Vagina (tissue), 2 donors: ENCODE measurements around the gene FBXO28. TPM values are rescaled to one million over a fixed set of nuclear protein-coding genes. Genes with fewer than 3 reads are reported as not detected.

ENCODE experiments used
- DNase-seq, 2 donors: peaks; one replicate each; pipeline ENCODE4 v3.0.0-alpha.2; 2017; ENCODE audit errors: extremely low spot score in 2 of 2
- H3K27ac ChIP-seq: fragments of 200-600 bp; sonication (generic); one replicate; pipeline ENCODE4 v1.5.1; 2019
- H3K27me3 ChIP-seq: fragments of 200-600 bp; sonication (generic); one replicate; pipeline ENCODE4 v1.5.1; 2019
- H3K36me3 ChIP-seq, 2 donors: fragments of 200-600 bp; sonication (generic); one replicate each; pipeline ENCODE4 v1.5.1; 2017 to 2019
- H3K4me1 ChIP-seq: fragments of 200-600 bp; sonication (generic); one replicate; pipeline ENCODE4 v1.5.1; 2019
- H3K4me3 ChIP-seq, 2 donors: fragments of 200-600 bp; sonication (generic); 1 replicate in 1 of 2; 2 replicates in 1 of 2; pipeline ENCODE4 v1.5.1; 2016 to 2019
- H3K9me3 ChIP-seq: fragments of 200-600 bp; sonication (generic); one replicate; pipeline ENCODE4 v1.5.1; 2019
- POLR2A ChIP-seq, 2 donors: fragments of 450-650 bp; IDR thresholded peaks; one replicate each; pipeline ENCODE4 v1.6.1; 2017; ENCODE audit warnings: antibody characterized with exemption in 2 of 2, mild to moderate bottlenecking in 2 of 2, moderate library complexity in 2 of 2
- POLR2AphosphoS5 ChIP-seq, 2 donors: sonication (generic); formaldehyde crosslinking; IDR thresholded peaks; one replicate each; pipeline ENCODE4 v1.9.0; 2017; ENCODE audit warnings: antibody characterized with exemption in 2 of 2, mild to moderate bottlenecking in 2 of 2, low read depth in 1 of 2; ENCODE audit not compliant: insufficient read depth in 1 of 2
- intact Hi-C: fragments of 100-400 bp; cut with DNase I; formaldehyde crosslinking; loops from one replicate; pipeline ENCODE4 v1.15.1; 2023
- total RNA-seq: library from RNA; depleted of rRNA; stranded (reverse); fragments of >200 nt; gene quantifications from one replicate; pipeline ENCODE4 v1.2.3, GENCODE V29; 2016
- TF ChIP-seq, protein P1 (sequence below), 3 experiments: fragments of 450-650 bp in 2 of 3; fragments of 200-600 bp in 1 of 3; sonication (generic) in 1 of 3; IDR thresholded peaks; one replicate each; pipeline ENCODE4 v1.5.1; 2017 to 2019; ENCODE audit warnings: antibody characterized with exemption in 3 of 3, mild to moderate bottlenecking in 2 of 3, moderate library complexity in 2 of 3

Gene FBXO28
- total RNA-seq, 1 donor from 2014 or later = 20.1 TPM

DNA sequence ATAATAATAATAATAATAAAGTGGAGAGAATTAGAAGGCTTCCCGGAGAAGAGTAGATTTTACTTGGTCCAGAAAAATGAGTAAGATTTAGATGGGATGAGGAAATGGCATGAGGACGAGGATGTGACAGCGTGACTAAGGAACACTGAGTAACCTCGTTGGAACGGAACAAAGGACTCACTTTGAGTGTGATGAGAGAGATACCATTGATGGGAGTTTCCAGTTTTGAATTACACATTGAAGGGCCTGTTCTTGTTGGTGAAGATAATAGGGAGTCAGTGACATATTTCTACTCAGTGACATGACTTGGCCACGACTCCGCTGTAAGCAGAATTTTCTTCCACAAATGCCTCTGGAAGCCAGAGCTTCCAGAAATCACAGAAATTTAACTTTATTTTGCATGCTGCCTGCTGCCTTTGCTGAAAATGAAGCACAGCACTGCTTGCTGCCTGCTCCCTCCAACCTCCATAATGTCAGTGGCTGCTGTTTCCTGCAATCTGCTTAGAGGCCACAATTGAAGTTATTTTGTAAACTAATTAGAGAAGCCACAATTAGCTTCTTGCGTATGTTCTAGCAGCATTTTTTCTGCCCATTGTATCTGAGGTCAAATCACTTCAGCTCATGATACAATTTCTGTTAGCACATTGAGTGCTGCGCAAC lies 33.7 kb upstream of the FBXO28 start:
- H3K27ac ChIP-seq = no peak overlapping the region
- no peaks in the 10 kb centered on the region for H3K27me3 ChIP-seq
- no peak overlapping the region for H3K4me3 ChIP-seq
- H3K9me3 ChIP-seq = no peaks in the 10 kb centered on the region
- no peaks in the 10 kb centered on the region for H3K4me1 ChIP-seq
- TF ChIP-seq POLR2A (IDR thresholded peaks at IDR 0.05) (no peak), POLR2AphosphoS5 (IDR thresholded peaks at IDR 0.05; ENCODE audit: insufficient read depth in 1 of 2, low read depth in 1 of 2) (no peak)
- TF ChIP-seq, protein P1, sequence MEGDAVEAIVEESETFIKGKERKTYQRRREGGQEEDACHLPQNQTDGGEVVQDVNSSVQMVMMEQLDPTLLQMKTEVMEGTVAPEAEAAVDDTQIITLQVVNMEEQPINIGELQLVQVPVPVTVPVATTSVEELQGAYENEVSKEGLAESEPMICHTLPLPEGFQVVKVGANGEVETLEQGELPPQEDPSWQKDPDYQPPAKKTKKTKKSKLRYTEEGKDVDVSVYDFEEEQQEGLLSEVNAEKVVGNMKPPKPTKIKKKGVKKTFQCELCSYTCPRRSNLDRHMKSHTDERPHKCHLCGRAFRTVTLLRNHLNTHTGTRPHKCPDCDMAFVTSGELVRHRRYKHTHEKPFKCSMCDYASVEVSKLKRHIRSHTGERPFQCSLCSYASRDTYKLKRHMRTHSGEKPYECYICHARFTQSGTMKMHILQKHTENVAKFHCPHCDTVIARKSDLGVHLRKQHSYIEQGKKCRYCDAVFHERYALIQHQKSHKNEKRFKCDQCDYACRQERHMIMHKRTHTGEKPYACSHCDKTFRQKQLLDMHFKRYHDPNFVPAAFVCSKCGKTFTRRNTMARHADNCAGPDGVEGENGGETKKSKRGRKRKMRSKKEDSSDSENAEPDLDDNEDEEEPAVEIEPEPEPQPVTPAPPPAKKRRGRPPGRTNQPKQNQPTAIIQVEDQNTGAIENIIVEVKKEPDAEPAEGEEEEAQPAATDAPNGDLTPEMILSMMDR (IDR thresholded peaks at IDR 0.05) = no peak
- no peak for DNase-seq
- no peaks in the 10 kb centered on the region for H3K36me3 ChIP-seq
- intact Hi-C loops = no loop called here

DNA sequence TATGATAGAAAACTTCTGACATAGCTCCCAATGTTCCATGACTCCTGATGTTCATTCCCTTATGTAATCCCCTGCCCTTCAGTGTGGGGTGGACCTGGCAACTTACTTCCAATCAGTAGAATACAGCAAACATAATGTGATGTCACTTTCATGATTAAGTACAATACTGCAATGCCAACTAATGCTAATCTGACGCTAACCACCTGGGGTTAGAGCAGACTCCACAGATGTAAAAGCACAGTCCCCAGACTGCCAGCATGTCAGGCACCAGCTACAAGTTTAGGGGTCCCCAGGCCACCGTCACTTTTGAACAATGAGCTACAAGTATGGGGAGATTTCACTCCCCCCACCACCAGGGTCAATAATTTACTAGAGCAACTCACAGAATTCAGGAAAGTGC lies 32.3 kb upstream of the FBXO28 start:
- no peak for TF ChIP-seq POLR2A (IDR thresholded peaks at IDR 0.05)
- TF ChIP-seq, protein P1 (IDR thresholded peaks at IDR 0.05) = no peak
- Histone ChIP-seq H3K36me3 (no peaks in the 10 kb centered on the region), H3K4me3 (no peak overlapping the region), H3K27me3 (no peaks in the 10 kb centered on the region), H3K27ac (no peak overlapping the region), H3K4me1 (no peaks in the 10 kb centered on the region), H3K9me3 (no peaks in the 10 kb centered on the region)
- intact Hi-C loops = no loop called here
- DNase-seq = no peak

DNA sequence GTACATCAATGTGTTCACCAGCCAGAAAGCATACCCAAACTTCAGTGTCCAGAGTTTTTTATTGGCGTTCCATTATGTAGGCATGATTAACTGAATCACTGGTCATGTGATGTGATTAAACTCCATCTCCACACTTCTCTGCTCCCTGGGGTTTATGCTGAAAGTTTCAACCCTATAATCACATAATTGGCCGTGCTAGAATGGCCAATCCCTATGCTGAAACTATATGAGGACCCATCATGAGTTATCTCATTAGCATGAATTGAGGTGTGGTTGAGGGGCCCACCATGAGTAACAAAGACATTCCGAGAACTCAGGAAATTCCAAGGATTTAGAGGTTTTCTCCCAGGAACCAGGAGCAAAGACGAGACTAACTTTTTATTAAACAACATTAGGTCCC lies 31.8 kb upstream of the FBXO28 start:
- TF ChIP-seq, protein P1 (IDR thresholded peaks at IDR 0.05) = no peak
- TF ChIP-seq POLR2AphosphoS5 (IDR thresholded peaks at IDR 0.05; ENCODE audit: insufficient read depth in 1 of 2, low read depth in 1 of 2) (no peak), POLR2A (IDR thresholded peaks at IDR 0.05) (no peak)
- no peaks in the 10 kb centered on the region for H3K9me3 ChIP-seq
- DNase-seq = no peak
- H3K27ac ChIP-seq = no peak overlapping the region
- H3K4me3 ChIP-seq = no peak overlapping the region
- no peaks in the 10 kb centered on the region for H3K36me3 ChIP-seq
- no peaks in the 10 kb centered on the region for H3K27me3 ChIP-seq
- intact Hi-C loops = no loop called here
- H3K4me1 ChIP-seq = no peaks in the 10 kb centered on the region

DNA sequence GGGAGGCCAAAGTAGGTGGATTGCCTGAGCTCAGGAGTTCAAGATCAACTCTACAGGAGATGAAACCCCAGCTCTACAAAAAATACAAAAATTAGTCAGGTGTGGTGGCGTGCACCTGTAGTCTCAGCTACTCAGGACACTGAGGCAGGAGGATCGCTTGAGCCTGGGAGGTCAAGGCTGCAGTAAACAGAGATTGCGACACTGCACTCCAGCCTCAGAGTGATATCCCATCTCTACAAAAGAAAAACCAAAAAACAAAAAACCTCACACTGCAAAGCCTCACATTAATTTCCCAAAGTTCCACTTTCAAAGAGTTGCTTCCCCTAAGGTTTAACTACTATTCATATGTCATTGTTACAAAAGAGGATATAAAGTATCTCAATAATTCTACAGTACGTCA lies 29.0 kb upstream of the FBXO28 start:
- no peak for DNase-seq
- Histone ChIP-seq H3K4me1 (no peaks in the 10 kb centered on the region), H3K4me3 (no peak overlapping the region), H3K9me3 (no peaks in the 10 kb centered on the region), H3K27ac (no peak overlapping the region), H3K27me3 (no peaks in the 10 kb centered on the region), H3K36me3 (no peaks in the 10 kb centered on the region)
- intact Hi-C loops = no loop called here
- TF ChIP-seq POLR2A (IDR thresholded peaks at IDR 0.05) = no peak
- TF ChIP-seq POLR2AphosphoS5 (IDR thresholded peaks at IDR 0.05; ENCODE audit: insufficient read depth in 1 of 2, low read depth in 1 of 2) = no peak
- TF ChIP-seq, protein P1 (IDR thresholded peaks at IDR 0.05) = no peak

DNA sequence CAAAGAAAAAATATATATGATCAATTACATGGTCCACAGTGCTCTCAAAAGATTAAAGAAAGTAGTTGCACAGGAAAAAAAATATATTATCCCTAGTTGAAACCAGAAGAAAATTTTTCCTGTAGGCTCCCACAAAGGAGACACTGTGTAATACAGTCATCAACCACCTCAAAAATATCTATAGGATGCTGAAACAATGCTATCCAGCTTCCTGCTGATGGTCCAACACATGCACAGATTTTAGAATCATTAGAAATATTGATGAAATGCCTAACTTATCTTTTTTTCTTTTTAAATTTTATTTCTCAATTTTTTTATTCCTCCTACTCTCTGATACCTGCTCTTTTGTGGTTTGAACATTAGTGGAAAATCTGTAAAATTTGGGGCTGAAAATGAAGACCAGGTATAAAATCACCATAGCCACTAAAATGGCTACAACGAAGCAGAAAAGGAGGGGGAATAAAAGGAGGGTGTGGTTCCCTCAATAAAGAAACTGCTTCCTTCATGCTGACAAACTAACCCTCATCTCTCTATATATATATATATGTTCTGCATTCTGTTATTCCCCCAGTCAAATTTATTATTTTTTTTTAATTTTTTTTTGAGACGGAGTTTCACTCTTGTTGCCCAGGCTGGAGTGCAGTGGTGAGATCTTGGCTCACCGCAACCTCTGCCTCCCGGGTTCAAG lies 28.3 kb upstream of the FBXO28 start:
- no peak for DNase-seq
- Histone ChIP-seq H3K27ac (no peak overlapping the region), H3K27me3 (no peaks in the 10 kb centered on the region), H3K36me3 (no peaks in the 10 kb centered on the region), H3K9me3 (no peaks in the 10 kb centered on the region), H3K4me3 (no peak overlapping the region), H3K4me1 (no peaks in the 10 kb centered on the region)
- intact Hi-C loops = no loop called here
- TF ChIP-seq POLR2AphosphoS5 (IDR thresholded peaks at IDR 0.05; ENCODE audit: insufficient read depth in 1 of 2, low read depth in 1 of 2) (no peak), POLR2A (IDR thresholded peaks at IDR 0.05) (no peak)
- TF ChIP-seq, protein P1 (IDR thresholded peaks at IDR 0.05) = no peak
